Astrocyte of the cerebellum (primary cell): ENCODE measurements around the gene CEP76.
"Not testable (repeated sequence)": the region's sequence is repeated elsewhere in the genome, so short reads cannot be mapped to it uniquely, and the experiment has no call there.

ENCODE experiments used
- DNase-seq: peaks from one replicate; pipeline ENCODE4 v3.0.0-alpha.2; 2011; ENCODE audit warnings: low read depth
- H3K4me3 ChIP-seq: 2 replicates; pipeline ENCODE4 v1.5.1; 2011; ENCODE audit warnings: mild to moderate bottlenecking, low read depth, low read length, moderate library complexity
- CTCF ChIP-seq: IDR thresholded peaks from 2 replicates; pipeline ENCODE4 v1.5.1; 2012; ENCODE audit warnings: low read length, low read depth, moderate library complexity, mild to moderate bottlenecking; ENCODE audit errors: missing control alignments
- in situ Hi-C: cut with HindIII; loops from 2 replicates; pipeline ENCODE4 v1.10.0; 2017; ENCODE audit warnings: low sequenced_read_pairs

CEP76 gene

GRCh38 chr18:12637901-12638643, 64.5 kb downstream of the CEP76 start:
- TF ChIP-seq CTCF, result no peak
- DNase-seq, result no peak
- in situ Hi-C loops, result no loop called here
- no peak overlapping the region for H3K4me3 ChIP-seq

- H3K4me3 ChIP-seq, result no peak overlapping the region
- no peak for TF ChIP-seq CTCF
- DNase-seq, result no peak
- in situ Hi-C loops, result no loop called here
Observed at GRCh38 chr18:12637393-12637792, 65.1 kb downstream of the CEP76 start.

GRCh38 chr18:12631831-12632477, 70.6 kb downstream of the CEP76 start:
- H3K4me3 ChIP-seq, result no peak overlapping the region
- in situ Hi-C loops, result no loop called here

GRCh38 chr18:12630136-12630535, 72.4 kb downstream of the CEP76 start:
- DNase-seq, result no peak

More at GRCh38 chr18:12631831-12632477, 70.6 kb downstream of the CEP76 start:
- DNase-seq, result no peak
- TF ChIP-seq CTCF, result no peak

GRCh38 chr18:12628706-12629702, 73.5 kb downstream of the CEP76 start:
- DNase-seq, result no peak
- no peak for TF ChIP-seq CTCF
- H3K4me3 ChIP-seq, result no peak overlapping the region
- in situ Hi-C loops, result no loop called here

More at GRCh38 chr18:12630136-12630535, 72.4 kb downstream of the CEP76 start:
- no peak for TF ChIP-seq CTCF
- in situ Hi-C loops, result no loop called here
- H3K4me3 ChIP-seq, result no peak overlapping the region

- in situ Hi-C loops, H3K4me3 ChIP-seq, DNase-seq: not testable (repeated sequence)
Observed at GRCh38 chr18:12627199-12627598, 75.3 kb downstream of the CEP76 start.
